ENCODE measurements around the gene CELF1.
"Not testable (repeated sequence)": the region's sequence is repeated elsewhere in the genome, so short reads cannot be mapped to it uniquely, and the experiment has no call there.

The CELF1 gene

GRCh38 chr11:47532597-47533213, 20.2 kb downstream of the CELF1 start:
- no peak overlapping the region for H3K4me3 ChIP-seq (ENCODE audit: low read depth, low read length)
- H3K79me2 ChIP-seq, result peaks cover 59% of the 10 kb centered on the region
- no peak overlapping the region for H2AFZ ChIP-seq
- H3K36me3 ChIP-seq (ENCODE audit: control insufficient read depth, insufficient read depth, low read length), result no peaks in the 10 kb centered on the region
- H3K4me2 ChIP-seq (ENCODE audit: low read length), result no peak overlapping the region
- no peak for TF ChIP-seq CTCF (IDR thresholded peaks at IDR 0.05)
- no peaks in the 10 kb centered on the region for H3K27me3 ChIP-seq (ENCODE audit: control insufficient read depth, insufficient read depth, low read length)
- no peak overlapping the region for H3K27ac ChIP-seq
- H3K4me1 ChIP-seq, result no peaks in the 10 kb centered on the region
- H3K9me3 ChIP-seq (ENCODE audit: control insufficient read depth, low read length), result no peaks in the 10 kb centered on the region
- no peak overlapping the region for H3K9ac ChIP-seq

GRCh38 chr11:47531666-47532065, 21.3 kb downstream of the CELF1 start:
- Histone ChIP-seq H3K27ac (no peak overlapping the region), H3K9ac (no peak overlapping the region), H3K4me2 (ENCODE audit: low read length) (no peak overlapping the region), H3K36me3 (ENCODE audit: control insufficient read depth, insufficient read depth, low read length) (no peaks in the 10 kb centered on the region), H3K9me3 (ENCODE audit: control insufficient read depth, low read length) (no peaks in the 10 kb centered on the region), H3K4me1 (no peaks in the 10 kb centered on the region), H3K4me3 (ENCODE audit: low read depth, low read length) (no peak overlapping the region), H3K79me2 (peaks cover 60% of the 10 kb centered on the region), H3K27me3 (ENCODE audit: control insufficient read depth, insufficient read depth, low read length) (no peaks in the 10 kb centered on the region), H2AFZ (no peak overlapping the region)
- no peak for TF ChIP-seq CTCF (IDR thresholded peaks at IDR 0.05)

- not testable (repeated sequence) for H3K4me1 ChIP-seq; H3K9me3 ChIP-seq (ENCODE audit: control insufficient read depth, low read length); H3K9ac ChIP-seq; H3K4me2 ChIP-seq (ENCODE audit: low read length); H3K27ac ChIP-seq; H3K36me3 ChIP-seq (ENCODE audit: control insufficient read depth, insufficient read depth, low read length); H2AFZ ChIP-seq; H3K4me3 ChIP-seq (ENCODE audit: low read depth, low read length); H3K27me3 ChIP-seq (ENCODE audit: control insufficient read depth, insufficient read depth, low read length)
- H3K79me2 ChIP-seq, result peaks cover 56% of the 10 kb centered on the region
Measured at GRCh38 chr11:47530721-47531120, 22.2 kb downstream of the CELF1 start.

GRCh38 chr11:47529951-47530350, 23.0 kb downstream of the CELF1 start:
- Histone ChIP-seq H3K27ac (no peak overlapping the region), H3K9me3 (ENCODE audit: control insufficient read depth, low read length) (no peaks in the 10 kb centered on the region), H3K27me3 (ENCODE audit: control insufficient read depth, insufficient read depth, low read length) (no peaks in the 10 kb centered on the region), H3K79me2 (peaks cover 51% of the 10 kb centered on the region), H3K4me3 (ENCODE audit: low read depth, low read length) (no peak overlapping the region), H3K4me1 (peaks cover 13% of the 10 kb centered on the region), H3K36me3 (ENCODE audit: control insufficient read depth, insufficient read depth, low read length) (no peaks in the 10 kb centered on the region), H3K4me2 (ENCODE audit: low read length) (no peak overlapping the region), H3K9ac (no peak overlapping the region), H2AFZ (no peak overlapping the region)
- TF ChIP-seq CTCF (IDR thresholded peaks at IDR 0.05), result no peak

GRCh38 chr11:47527186-47527585, 25.7 kb downstream of the CELF1 start:
- Histone ChIP-seq H3K9me3 (ENCODE audit: control insufficient read depth, low read length) (no peaks in the 10 kb centered on the region), H3K27me3 (ENCODE audit: control insufficient read depth, insufficient read depth, low read length) (no peaks in the 10 kb centered on the region), H2AFZ (no peak overlapping the region), H3K27ac (no peak overlapping the region), H3K79me2 (peaks cover 39% of the 10 kb centered on the region), H3K4me2 (ENCODE audit: low read length) (no peak overlapping the region), H3K9ac (no peak overlapping the region), H3K36me3 (ENCODE audit: control insufficient read depth, insufficient read depth, low read length) (no peaks in the 10 kb centered on the region), H3K4me3 (ENCODE audit: low read depth, low read length) (no peak overlapping the region), H3K4me1 (peaks cover 19% of the 10 kb centered on the region)
- TF ChIP-seq CTCF (IDR thresholded peaks at IDR 0.05), result no peak

- Histone ChIP-seq H3K27ac (peak overlapping the region; percentile 60), H3K4me1 (peaks cover 19% of the 10 kb centered on the region)
- H3K9ac ChIP-seq, result not testable (repeated sequence)
Measured at GRCh38 chr11:47526032-47526431, 26.9 kb downstream of the CELF1 start.

More at GRCh38 chr11:47526032-47526431, 26.9 kb downstream of the CELF1 start:
- H3K36me3 ChIP-seq (ENCODE audit: control insufficient read depth, insufficient read depth, low read length); H3K4me2 ChIP-seq (ENCODE audit: low read length); H3K9me3 ChIP-seq (ENCODE audit: control insufficient read depth, low read length); H2AFZ ChIP-seq; H3K4me3 ChIP-seq (ENCODE audit: low read depth, low read length); H3K27me3 ChIP-seq (ENCODE audit: control insufficient read depth, insufficient read depth, low read length): not testable (repeated sequence)
- peaks cover 37% of the 10 kb centered on the region for H3K79me2 ChIP-seq

Measured in parathyroid adenoma (tissue), 2 donors.